Measurements from ENCODE around the gene INSYN1. TPM values are rescaled to one million over a fixed set of nuclear protein-coding genes. Genes with fewer than 3 reads are reported as not detected.

Gene INSYN1
- total and polyA plus RNA-seq, 10 of the 15 experiments (the other 5 are each of a cell fraction or from before 2014, with no cell fraction given) = not detected

DNA sequence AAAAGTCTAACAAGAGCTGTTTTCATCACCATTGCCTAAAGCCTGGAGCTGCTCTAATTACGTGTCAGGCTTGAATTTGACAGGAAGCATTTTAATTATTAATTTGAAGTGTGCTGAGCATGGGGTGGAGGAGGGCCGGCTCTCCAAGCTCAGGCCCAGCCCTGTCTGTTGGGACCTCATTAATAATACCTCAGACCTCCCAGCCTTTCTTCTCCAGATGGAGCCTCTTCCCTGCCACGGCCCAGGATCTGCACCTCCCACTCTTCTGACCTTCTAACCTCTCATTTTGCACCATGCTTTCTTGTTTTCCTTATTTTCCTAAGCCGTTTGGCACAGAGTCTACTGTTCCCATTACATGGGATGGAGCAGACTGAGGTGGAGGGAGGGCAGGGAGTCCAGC is 30.0 kb downstream of the INSYN1 start:
- ChIA-PET SMC1A (ENCODE audit: uncharacterized antibody, unreplicated experiment) (no interaction called here), RAD21 (ENCODE audit: unreplicated experiment) (no interaction called here), CTCF (no interaction called here), POLR2A (no interaction called here)
- DNase-seq (ENCODE audit: low read depth, low spot score) (no peak), ATAC-seq (no peak), FAIRE-seq (no peak)
- Histone ChIP-seq H3K27me3 (replicated peaks in 1 of 2; ENCODE audit: control insufficient read depth in 2 of 2, insufficient read depth in 2 of 2, low read length in 1 of 2) (peaks cover 4 to 7% of the 10 kb centered on the region in 2 experiments), H4K20me1 (ENCODE audit: control insufficient read depth, insufficient read depth) (no peaks in the 10 kb centered on the region; the same call in 1 of the 2 replicates), H3K4me1 (ENCODE audit: control insufficient read depth, insufficient read depth, low read length) (no peaks in the 10 kb centered on the region), H3K4me2 (ENCODE audit: control insufficient read depth, insufficient read depth) (no peak overlapping the region), H3K4me3 (no peak overlapping the region), H2AFZ (ENCODE audit: control insufficient read depth, low read depth, low read length) (no peak overlapping the region), H3K27ac (ENCODE audit: control insufficient read depth, insufficient read depth) (no peak overlapping the region), H3K36me3 (ENCODE audit: control insufficient read depth in 2 of 2, insufficient read depth in 2 of 2, low read length in 1 of 2) (no peaks in the 10 kb centered on the region), H3K79me2 (ENCODE audit: control insufficient read depth, insufficient read depth, low read length) (no peaks in the 10 kb centered on the region), H3K9me3 (replicated peaks; ENCODE audit: control insufficient read depth, insufficient read depth, low read length) (no peaks in the 10 kb centered on the region), H3K9ac (ENCODE audit: control insufficient read depth, insufficient read depth, low read length) (no peak overlapping the region)
- in situ Hi-C loops (cut with MboI) = no loop called here
- intact Hi-C loops (cut with micrococcal nuclease; ENCODE audit: unreplicated experiment) = no loop called here
- WGBS (ENCODE audit: insufficient coverage, insufficient replicate concordance, low lambda C conversion rate, missing lambda C conversion rate) = 7% methylated on average over 4 of the region's 4 CpGs
- TF ChIP-seq ETV6 (conservative IDR thresholded peaks at IDR 0.05 in 1 of 2, IDR thresholded peaks at IDR 0.05 in 1 of 2; ENCODE audit: borderline replicate concordance in 1 of 2, low read depth in 1 of 2) = no peak
- TF ChIP-seq SMAD5 (IDR thresholded peaks at IDR 0.05; ENCODE audit: low read depth) = no peak
- no peak for TF ChIP-seq ZNF622 (IDR thresholded peaks at IDR 0.05)
- TF ChIP-seq, protein P1, sequence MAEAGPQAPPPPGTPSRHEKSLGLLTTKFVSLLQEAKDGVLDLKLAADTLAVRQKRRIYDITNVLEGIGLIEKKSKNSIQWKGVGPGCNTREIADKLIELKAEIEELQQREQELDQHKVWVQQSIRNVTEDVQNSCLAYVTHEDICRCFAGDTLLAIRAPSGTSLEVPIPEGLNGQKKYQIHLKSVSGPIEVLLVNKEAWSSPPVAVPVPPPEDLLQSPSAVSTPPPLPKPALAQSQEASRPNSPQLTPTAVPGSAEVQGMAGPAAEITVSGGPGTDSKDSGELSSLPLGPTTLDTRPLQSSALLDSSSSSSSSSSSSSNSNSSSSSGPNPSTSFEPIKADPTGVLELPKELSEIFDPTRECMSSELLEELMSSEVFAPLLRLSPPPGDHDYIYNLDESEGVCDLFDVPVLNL (IDR thresholded peaks at IDR 0.05; ENCODE audit: low read depth, low read length) = no peak
- TF ChIP-seq HDAC2 (IDR thresholded peaks at IDR 0.05) = no peak
- TF ChIP-seq ZNF384 (IDR thresholded peaks at IDR 0.05; ENCODE audit: borderline replicate concordance, low read depth, low read length) = no peak
- TF ChIP-seq RFX5 (IDR thresholded peaks at IDR 0.05; ENCODE audit: low read depth, low read length) = no peak
- TF ChIP-seq, protein P2, sequence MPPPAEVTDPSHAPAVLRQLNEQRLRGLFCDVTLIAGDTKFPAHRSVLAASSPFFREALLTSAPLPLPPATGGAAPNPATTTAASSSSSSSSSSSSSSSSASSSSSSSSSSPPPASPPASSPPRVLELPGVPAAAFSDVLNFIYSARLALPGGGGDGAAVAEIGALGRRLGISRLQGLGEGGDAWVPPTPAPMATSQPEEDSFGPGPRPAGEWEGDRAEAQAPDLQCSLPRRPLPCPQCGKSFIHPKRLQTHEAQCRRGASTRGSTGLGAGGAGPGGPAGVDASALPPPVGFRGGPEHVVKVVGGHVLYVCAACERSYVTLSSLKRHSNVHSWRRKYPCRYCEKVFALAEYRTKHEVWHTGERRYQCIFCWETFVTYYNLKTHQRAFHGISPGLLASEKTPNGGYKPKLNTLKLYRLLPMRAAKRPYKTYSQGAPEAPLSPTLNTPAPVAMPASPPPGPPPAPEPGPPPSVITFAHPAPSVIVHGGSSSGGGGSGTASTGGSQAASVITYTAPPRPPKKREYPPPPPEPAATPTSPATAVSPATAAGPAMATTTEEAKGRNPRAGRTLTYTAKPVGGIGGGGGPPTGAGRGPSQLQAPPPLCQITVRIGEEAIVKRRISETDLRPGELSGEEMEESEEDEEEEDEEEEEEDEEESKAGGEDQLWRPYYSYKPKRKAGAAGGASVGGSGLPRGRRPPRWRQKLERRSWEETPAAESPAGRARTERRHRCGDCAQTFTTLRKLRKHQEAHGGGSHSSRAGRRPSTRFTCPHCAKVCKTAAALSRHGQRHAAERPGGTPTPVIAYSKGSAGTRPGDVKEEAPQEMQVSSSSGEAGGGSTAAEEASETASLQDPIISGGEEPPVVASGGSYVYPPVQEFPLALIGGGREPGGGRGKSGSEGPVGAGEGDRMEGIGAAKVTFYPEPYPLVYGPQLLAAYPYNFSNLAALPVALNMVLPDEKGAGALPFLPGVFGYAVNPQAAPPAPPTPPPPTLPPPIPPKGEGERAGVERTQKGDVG (CRISPR knock-in tag; IDR thresholded peaks at IDR 0.05) = no peak
- no peak for TF ChIP-seq POU2F2 (IDR thresholded peaks at IDR 0.05; ENCODE audit: borderline replicate concordance, low read depth, low read length)
- no peak for TF ChIP-seq ATF7 (IDR thresholded peaks at IDR 0.05; ENCODE audit: low read depth)
- TF ChIP-seq, protein P3, sequence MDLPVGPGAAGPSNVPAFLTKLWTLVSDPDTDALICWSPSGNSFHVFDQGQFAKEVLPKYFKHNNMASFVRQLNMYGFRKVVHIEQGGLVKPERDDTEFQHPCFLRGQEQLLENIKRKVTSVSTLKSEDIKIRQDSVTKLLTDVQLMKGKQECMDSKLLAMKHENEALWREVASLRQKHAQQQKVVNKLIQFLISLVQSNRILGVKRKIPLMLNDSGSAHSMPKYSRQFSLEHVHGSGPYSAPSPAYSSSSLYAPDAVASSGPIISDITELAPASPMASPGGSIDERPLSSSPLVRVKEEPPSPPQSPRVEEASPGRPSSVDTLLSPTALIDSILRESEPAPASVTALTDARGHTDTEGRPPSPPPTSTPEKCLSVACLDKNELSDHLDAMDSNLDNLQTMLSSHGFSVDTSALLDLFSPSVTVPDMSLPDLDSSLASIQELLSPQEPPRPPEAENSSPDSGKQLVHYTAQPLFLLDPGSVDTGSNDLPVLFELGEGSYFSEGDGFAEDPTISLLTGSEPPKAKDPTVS (IDR thresholded peaks at IDR 0.05; ENCODE audit: low read depth, low read length) = no peak
- no TSS peak for BruUV-seq (replicated peaks)

All from GM12878 (cell line).